D721Med (cell line): Measurements from ENCODE around the gene IDH3B.

Source experiments
- DNase-seq: peaks from one replicate; pipeline ENCODE4 v3.0.0; 2011; ENCODE audit warnings: low spot score; ENCODE audit not compliant: insufficient read length
- FAIRE-seq: peaks from 2 replicates; lab custom pipeline; 2011; peaks lifted over from hg19 to GRCh38; lab: Jason Lieb, UNC
- TF ChIP-seq, protein P1 (sequence below): IDR thresholded peaks from 2 replicates; pipeline ENCODE4 v1.5.1; 2012; ENCODE audit warnings: mild to moderate bottlenecking, control low read depth; ENCODE audit not compliant: insufficient read depth; ENCODE audit errors: missing control alignments

Gene IDH3B

GRCh38 chr20:2663887-2664719, at the start of gene IDH3B:
IDH3B (minus strand) TSS chr20:2664216; CDS start chr20:2664188, 28 bp downstream.
- DNase-seq (peak; percentile 53), FAIRE-seq (no peak)
- TF ChIP-seq, protein P1, sequence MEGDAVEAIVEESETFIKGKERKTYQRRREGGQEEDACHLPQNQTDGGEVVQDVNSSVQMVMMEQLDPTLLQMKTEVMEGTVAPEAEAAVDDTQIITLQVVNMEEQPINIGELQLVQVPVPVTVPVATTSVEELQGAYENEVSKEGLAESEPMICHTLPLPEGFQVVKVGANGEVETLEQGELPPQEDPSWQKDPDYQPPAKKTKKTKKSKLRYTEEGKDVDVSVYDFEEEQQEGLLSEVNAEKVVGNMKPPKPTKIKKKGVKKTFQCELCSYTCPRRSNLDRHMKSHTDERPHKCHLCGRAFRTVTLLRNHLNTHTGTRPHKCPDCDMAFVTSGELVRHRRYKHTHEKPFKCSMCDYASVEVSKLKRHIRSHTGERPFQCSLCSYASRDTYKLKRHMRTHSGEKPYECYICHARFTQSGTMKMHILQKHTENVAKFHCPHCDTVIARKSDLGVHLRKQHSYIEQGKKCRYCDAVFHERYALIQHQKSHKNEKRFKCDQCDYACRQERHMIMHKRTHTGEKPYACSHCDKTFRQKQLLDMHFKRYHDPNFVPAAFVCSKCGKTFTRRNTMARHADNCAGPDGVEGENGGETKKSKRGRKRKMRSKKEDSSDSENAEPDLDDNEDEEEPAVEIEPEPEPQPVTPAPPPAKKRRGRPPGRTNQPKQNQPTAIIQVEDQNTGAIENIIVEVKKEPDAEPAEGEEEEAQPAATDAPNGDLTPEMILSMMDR = no peak

- DNase-seq (no peak), FAIRE-seq (no peak)
- TF ChIP-seq, protein P1 = peak; percentile 32
Observed at GRCh38 chr20:2713285-2713684, 49.3 kb upstream of the IDH3B start.

- FAIRE-seq (no peak), DNase-seq (no peak)
- TF ChIP-seq, protein P1 = no peak
Observed at GRCh38 chr20:2709205-2709981, 45.4 kb upstream of the IDH3B start.

GRCh38 chr20:2708665-2709064, 44.6 kb upstream of the IDH3B start:
- FAIRE-seq (no peak), DNase-seq (no peak)
- TF ChIP-seq, protein P1 = no peak

DNA sequence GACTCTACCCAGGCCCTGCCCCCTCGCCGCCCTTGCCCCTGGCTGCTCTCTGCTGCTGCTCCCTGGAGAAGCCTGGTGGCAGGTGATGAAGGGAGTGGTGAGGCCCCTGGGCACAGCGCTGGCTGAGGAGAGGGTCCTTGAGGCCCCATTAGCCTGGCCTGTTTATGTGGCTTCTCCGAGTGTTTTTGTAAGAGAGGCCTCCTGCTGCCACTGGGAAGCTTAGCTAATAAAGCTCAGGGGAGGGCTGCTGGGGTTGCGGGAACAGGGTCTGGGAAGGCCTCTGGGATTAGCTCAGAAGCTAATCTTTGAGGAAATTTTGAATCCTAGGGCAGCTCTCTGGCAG, 44.0 kb upstream of the IDH3B start:
- DNase-seq (peak; percentile 61), FAIRE-seq (no peak)
- TF ChIP-seq, protein P1 = no peak

DNA sequence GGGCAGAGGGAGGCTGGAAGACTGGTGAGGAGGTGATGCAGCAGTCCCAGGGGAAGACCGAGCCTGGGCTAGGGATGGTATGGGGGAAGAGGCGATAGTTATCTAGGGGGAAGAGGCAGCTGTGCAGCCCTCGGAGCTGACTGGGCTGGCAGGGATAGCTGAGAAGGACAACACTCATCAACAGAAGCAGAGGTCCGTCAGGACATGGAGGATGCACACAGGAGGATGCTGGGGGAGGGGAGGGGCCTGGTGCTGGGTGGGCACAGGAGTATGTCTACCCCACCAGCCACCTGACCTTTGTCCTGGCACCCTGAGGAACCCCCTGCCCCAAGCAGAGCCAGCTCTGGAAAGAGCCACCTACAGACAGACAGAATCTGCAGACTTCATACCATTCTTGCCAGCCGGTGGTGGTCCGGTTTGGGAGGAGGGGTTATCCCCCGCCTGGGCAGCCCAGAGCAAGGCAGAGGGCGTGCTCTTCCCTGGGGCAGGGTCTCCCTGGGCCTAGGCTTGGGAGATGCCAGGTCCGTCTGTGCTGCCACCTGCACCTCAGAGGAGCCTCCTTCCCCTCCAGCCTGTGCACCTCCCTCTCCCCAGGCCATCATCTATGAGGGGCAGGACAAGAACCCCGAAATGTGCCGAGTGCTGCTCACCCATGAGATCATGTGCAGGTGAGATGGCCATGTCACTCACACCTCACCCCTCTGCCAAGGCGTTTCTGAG, 43.5 kb upstream of the IDH3B start:
- no peak for FAIRE-seq
- no peak for DNase-seq
- TF ChIP-seq, protein P1 = no peak
